Neural progenitor cell (in vitro differentiated cells): ENCODE measurements around the gene ING5. TPM values are rescaled to one million over a fixed set of nuclear protein-coding genes. Genes with fewer than 3 reads are reported as not detected.
A peak's percentile ranks its signal among the peaks of the same experiment; 100 is the strongest.

Experiments
- DNase-seq: peaks from one replicate; pipeline ENCODE4 v3.0.0-alpha.2; 2016; ENCODE audit warnings: low spot score
- H2AFZ ChIP-seq: fragments of 200-600 bp; sonication (generic); replicated peaks from 2 replicates; pipeline ENCODE4 v1.6.1; 2016; ENCODE audit warnings: antibody characterized with exemption
- H3F3A ChIP-seq: fragments of 200-600 bp; sonication (generic); 2 replicates; pipeline ENCODE4 v1.6.1; 2016; ENCODE audit warnings: antibody characterized with exemption, low read depth
- H3K27ac ChIP-seq: fragments of 200-600 bp; sonication (generic); 2 replicates; pipeline ENCODE4 v1.5.1; 2016; ENCODE audit warnings: mild to moderate bottlenecking
- H3K27me3 ChIP-seq: fragments of 200-600 bp; sonication (generic); 2 replicates; pipeline ENCODE4 v1.6.1; 2016; ENCODE audit warnings: mild to moderate bottlenecking, moderate library complexity
- H3K36me3 ChIP-seq: fragments of 200-600 bp; sonication (generic); 2 replicates; pipeline ENCODE4 v1.5.1; 2016
- H3K4me1 ChIP-seq: fragments of 200-600 bp; sonication (generic); 2 replicates; pipeline ENCODE4 v1.6.1; 2016; ENCODE audit warnings: mixed run types
- H3K4me2 ChIP-seq: fragments of 200-600 bp; sonication (generic); 2 replicates; pipeline ENCODE4 v1.6.1; 2016
- H3K4me3 ChIP-seq: fragments of 200-600 bp; sonication (generic); 2 replicates; pipeline ENCODE4 v1.5.1; 2016
- H3K79me2 ChIP-seq: fragments of 200-600 bp; sonication (generic); 2 replicates; pipeline ENCODE4 v1.6.1; 2016; ENCODE audit warnings: low read depth
- H3K9ac ChIP-seq: fragments of 200-600 bp; sonication (generic); 2 replicates; pipeline ENCODE4 v1.6.1; 2016
- H3K9me3 ChIP-seq: fragments of 200-600 bp; sonication (generic); 2 replicates; pipeline ENCODE4 v1.5.1; 2016; ENCODE audit warnings: low read depth
- H4K20me1 ChIP-seq: fragments of 200-600 bp; sonication (generic); 2 replicates; pipeline ENCODE4 v1.6.1; 2016; ENCODE audit warnings: low read depth
- H3K27ac Mint-ChIP-seq: 3 replicates; pipeline ENCODE4 v1.8.0; 2021; ENCODE audit warnings: mixed read lengths
- H3K27me3 Mint-ChIP-seq: 2 replicates; pipeline ENCODE4 v1.8.0; 2022; ENCODE audit warnings: low read depth, mild to moderate bottlenecking, inconsistent platforms, moderate library complexity, mixed read lengths; ENCODE audit not compliant: insufficient read depth
- H3K36me3 Mint-ChIP-seq: 3 replicates; pipeline ENCODE4 v1.8.0; 2021; ENCODE audit warnings: mixed read lengths
- H3K4me1 Mint-ChIP-seq: 3 replicates; pipeline ENCODE4 v1.8.0; 2021; ENCODE audit warnings: mixed read lengths
- H3K4me3 Mint-ChIP-seq: 3 replicates; pipeline ENCODE4 v1.8.0; 2021; ENCODE audit warnings: mild to moderate bottlenecking, moderate library complexity, mixed read lengths
- H3K9me3 Mint-ChIP-seq: 3 replicates; pipeline ENCODE4 v1.8.0; 2020; ENCODE audit warnings: mixed read lengths
- CTCF ChIP-seq: fragments of 200-600 bp; sonication (generic); IDR thresholded peaks from 2 replicates; pipeline ENCODE4 v1.5.1; 2017; ENCODE audit warnings: antibody characterized with exemption, mild to moderate bottlenecking
- EZH2 ChIP-seq: fragments of 200-600 bp; sonication (generic); IDR thresholded peaks from 2 replicates; pipeline ENCODE4 v1.6.1; 2017; ENCODE audit warnings: antibody characterized with exemption, mild to moderate bottlenecking, moderate library complexity
- EZH2phosphoT487 ChIP-seq: fragments of 200-600 bp; sonication (generic); IDR thresholded peaks from 2 replicates; pipeline ENCODE4 v1.6.1; 2017; ENCODE audit warnings: antibody characterized with exemption
- total RNA-seq: library from RNA; depleted of rRNA; stranded (reverse); fragments of >200 nt; gene quantifications from 2 replicates; pipeline ENCODE4 v1.2.3, GENCODE V29; 2015; ENCODE audit warnings: low replicate concordance

Gene ING5
- total RNA-seq, 1 donor from 2014 or later: 38.2 TPM

DNA sequence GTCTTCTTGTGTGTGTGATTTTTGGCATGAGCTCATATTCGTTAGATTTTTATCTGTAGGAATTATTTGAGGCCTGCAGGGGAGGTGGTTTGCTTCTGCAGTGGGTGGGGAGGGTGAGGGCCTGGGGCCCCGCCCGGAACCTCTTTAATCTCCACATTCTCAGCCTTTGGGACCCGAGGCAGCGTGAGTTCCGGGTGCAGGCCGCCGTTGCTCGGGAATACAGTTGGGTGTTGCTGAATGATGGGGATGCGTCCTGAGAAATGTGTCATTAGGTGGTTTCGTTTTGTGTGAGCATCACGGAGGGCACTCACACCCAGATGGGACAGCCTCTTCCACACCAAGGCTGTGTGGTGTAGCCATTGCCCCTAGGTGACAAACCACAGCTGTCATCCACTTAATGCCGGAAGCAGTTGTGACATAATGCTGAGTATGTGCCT, 61.1 kb downstream of the ING5 start:
- DNase-seq: no peak

DNA sequence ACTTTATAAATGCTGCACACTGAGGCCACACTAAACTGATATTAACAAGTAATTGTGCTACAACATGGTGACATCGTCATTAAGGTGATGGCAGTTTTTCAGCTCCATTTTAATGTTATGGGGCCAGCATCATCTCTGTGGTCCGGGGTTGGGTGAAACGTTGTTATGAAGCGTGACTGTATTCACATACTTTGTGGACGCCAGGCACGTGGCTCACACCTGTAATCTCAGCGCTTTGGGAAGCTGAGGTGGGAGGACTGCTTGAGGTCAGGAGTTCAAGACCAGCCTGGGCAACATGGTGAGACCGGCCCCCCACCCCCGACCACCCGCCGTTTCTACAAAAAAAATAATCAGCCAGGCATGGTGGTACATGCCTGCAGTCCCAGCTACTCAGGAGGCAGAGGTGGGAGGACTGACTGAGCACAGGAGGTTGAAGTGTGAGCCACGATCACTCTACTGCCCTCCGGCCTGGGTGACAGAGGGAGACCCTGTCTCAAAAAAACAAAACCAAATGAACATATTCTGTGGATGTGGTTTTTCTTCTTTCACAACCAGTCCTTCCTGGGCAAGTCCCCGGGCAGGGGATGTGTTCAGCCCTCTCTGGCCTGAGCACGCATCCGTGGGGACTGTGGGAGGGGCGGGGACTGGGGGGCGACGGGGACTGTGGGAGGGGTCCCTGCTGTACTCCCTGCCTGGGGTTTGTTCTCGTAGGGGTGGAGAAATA, 61.9 kb downstream of the ING5 start:
- no peaks in the 10 kb centered on the region for H3K27me3 ChIP-seq
- Mint-ChIP-seq H3K27ac (peak overlapping the region; percentile 42), H3K4me3 (no peak overlapping the region), H3K36me3 (peaks cover 12% of the 10 kb centered on the region), H3K9me3 (peaks cover 6% of the 10 kb centered on the region), H3K27me3 (peaks cover 6% of the 10 kb centered on the region), H3K4me1 (peaks cover 24% of the 10 kb centered on the region)
- H3K36me3 ChIP-seq: peaks cover 3% of the 10 kb centered on the region
- H3K79me2 ChIP-seq: no peaks in the 10 kb centered on the region
- H3K4me3 ChIP-seq: no peak overlapping the region
- no peak overlapping the region for H3K27ac ChIP-seq
- H4K20me1 ChIP-seq: peaks cover 10% of the 10 kb centered on the region
- peaks cover 24% of the 10 kb centered on the region for H3F3A ChIP-seq
- H3K4me2 ChIP-seq: no peak overlapping the region
- H3K4me1 ChIP-seq: peaks cover 8% of the 10 kb centered on the region
- H3K9ac ChIP-seq: no peak overlapping the region
- no peaks in the 10 kb centered on the region for H3K9me3 ChIP-seq
- no peak for TF ChIP-seq EZH2
- no peak for TF ChIP-seq CTCF
- no peak for TF ChIP-seq EZH2phosphoT487
- DNase-seq: no peak
- no peak overlapping the region for H2AFZ ChIP-seq

More for the DNA sequence above, 61.1 kb downstream of the ING5 start:
- peaks cover 24% of the 10 kb centered on the region for H3F3A ChIP-seq
- no peak overlapping the region for H3K9ac ChIP-seq
- H3K27ac ChIP-seq: no peak overlapping the region
- no peak overlapping the region for H3K4me3 ChIP-seq
- H2AFZ ChIP-seq: no peak overlapping the region
- Mint-ChIP-seq H3K9me3 (peaks cover 6% of the 10 kb centered on the region), H3K36me3 (peaks cover 13% of the 10 kb centered on the region), H3K4me3 (no peak overlapping the region), H3K4me1 (peaks cover 21% of the 10 kb centered on the region), H3K27ac (peak overlapping the region; percentile 1), H3K27me3 (peaks cover 3% of the 10 kb centered on the region)
- no peaks in the 10 kb centered on the region for H3K79me2 ChIP-seq
- peaks cover 8% of the 10 kb centered on the region for H3K4me1 ChIP-seq
- peaks cover 3% of the 10 kb centered on the region for H3K36me3 ChIP-seq
- H4K20me1 ChIP-seq: peaks cover 10% of the 10 kb centered on the region
- TF ChIP-seq CTCF (no peak), EZH2 (no peak), EZH2phosphoT487 (no peak)
- no peaks in the 10 kb centered on the region for H3K27me3 ChIP-seq
- H3K4me2 ChIP-seq: no peak overlapping the region
- no peaks in the 10 kb centered on the region for H3K9me3 ChIP-seq

- Histone ChIP-seq H3K79me2 (no peaks in the 10 kb centered on the region), H3K27ac (no peak overlapping the region), H3K9me3 (no peaks in the 10 kb centered on the region), H4K20me1 (peaks cover 10% of the 10 kb centered on the region), H2AFZ (no peak overlapping the region), H3K4me3 (no peak overlapping the region), H3K27me3 (no peaks in the 10 kb centered on the region), H3K4me1 (peaks cover 8% of the 10 kb centered on the region), H3F3A (peaks cover 17% of the 10 kb centered on the region), H3K4me2 (peak overlapping the region; percentile 6), H3K36me3 (peaks cover 3% of the 10 kb centered on the region), H3K9ac (no peak overlapping the region)
- Mint-ChIP-seq H3K9me3 (peaks cover 6% of the 10 kb centered on the region), H3K4me3 (peak overlapping the region; percentile 21), H3K27me3 (peaks cover 6% of the 10 kb centered on the region), H3K36me3 (peaks cover 7% of the 10 kb centered on the region), H3K27ac (peak overlapping the region; percentile 86), H3K4me1 (peaks cover 24% of the 10 kb centered on the region)
- TF ChIP-seq EZH2phosphoT487: no peak
- peak; percentile 15 for TF ChIP-seq CTCF
- DNase-seq: peak; percentile 42
These were observed 62.7 kb downstream of the ING5 start for GRCh38 chr2:241764275-241765241.
